H9 (cell line): ENCODE data around the gene HGS. TPM values are rescaled to one million over a fixed set of nuclear protein-coding genes. Genes with fewer than 3 reads are reported as not detected.

Experiments used
- DNase-seq: peaks from one replicate; pipeline ENCODE4 v3.0.0-alpha.2; 2017
- H2AFZ ChIP-seq: one replicate; pipeline ENCODE4 v1.6.1; 2013; ENCODE audit warnings: mild to moderate bottlenecking, low read length, control low read depth, moderate library complexity
- H2AK5ac ChIP-seq: 2 replicates; pipeline ENCODE4 v1.6.1; 2013; ENCODE audit warnings: low read length, control low read depth, mixed read lengths; ENCODE audit not compliant: insufficient read length
- H2BK120ac ChIP-seq: one replicate; pipeline ENCODE4 v1.6.1; 2013; ENCODE audit warnings: low read depth, mild to moderate bottlenecking, low read length, control low read depth, inconsistent platforms; ENCODE audit not compliant: poor library complexity, severe bottlenecking
- H2BK12ac ChIP-seq: 2 replicates; pipeline ENCODE4 v1.6.1; 2013; ENCODE audit warnings: low read length, control low read depth, mixed read lengths, low read depth; ENCODE audit not compliant: insufficient read length
- H2BK15ac ChIP-seq: 2 replicates; pipeline ENCODE4 v1.6.1; 2013; ENCODE audit warnings: low read depth, low read length, control low read depth
- H2BK20ac ChIP-seq: one replicate; pipeline ENCODE4 v1.6.1; 2013; ENCODE audit warnings: low read depth, mild to moderate bottlenecking, low read length, control low read depth, inconsistent platforms; ENCODE audit not compliant: poor library complexity, severe bottlenecking
- H2BK5ac ChIP-seq: 2 replicates; pipeline ENCODE4 v1.6.1; 2013; ENCODE audit warnings: low read length, control low read depth, mixed read lengths; ENCODE audit not compliant: insufficient read length
- H3K14ac ChIP-seq: 2 replicates; pipeline ENCODE4 v1.6.1; 2013; ENCODE audit warnings: low read length, control low read depth; ENCODE audit not compliant: insufficient read depth
- H3K18ac ChIP-seq: 2 replicates; pipeline ENCODE4 v1.6.1; 2013; ENCODE audit warnings: low read depth, mild to moderate bottlenecking, mixed read lengths, low read length, control low read depth; ENCODE audit not compliant: insufficient read length
- H3K23ac ChIP-seq: 2 replicates; pipeline ENCODE4 v1.6.1; 2013; ENCODE audit warnings: low read length, control low read depth, mixed read lengths, low read depth; ENCODE audit not compliant: insufficient read length
- H3K23me2 ChIP-seq: 2 replicates; pipeline ENCODE4 v1.6.1; 2013; ENCODE audit warnings: low read depth, mild to moderate bottlenecking, mixed read lengths, low read length, control low read depth; ENCODE audit not compliant: insufficient read length, poor library complexity, severe bottlenecking
- H3K27ac ChIP-seq: 2 replicates; pipeline ENCODE4 v1.5.1; 2013; ENCODE audit warnings: low read length, control low read depth, mixed read lengths, low read depth; ENCODE audit not compliant: insufficient read length
- H3K27me3 ChIP-seq: 2 replicates; pipeline ENCODE4 v1.6.1; 2013; ENCODE audit warnings: low read length, control low read depth, inconsistent platforms; ENCODE audit not compliant: insufficient read depth
- H3K4ac ChIP-seq: 2 replicates; pipeline ENCODE4 v1.6.1; 2013; ENCODE audit warnings: low read depth, mild to moderate bottlenecking, control low read depth, inconsistent platforms, low read length, moderate library complexity
- H3K4me1 ChIP-seq: 2 replicates; pipeline ENCODE4 v1.6.1; 2013; ENCODE audit warnings: low read length, control low read depth, inconsistent platforms; ENCODE audit not compliant: insufficient read depth
- H3K4me2 ChIP-seq: 2 replicates; pipeline ENCODE4 v1.6.1; 2013; ENCODE audit warnings: low read length, control low read depth, mixed read lengths; ENCODE audit not compliant: insufficient read length, insufficient read depth
- H3K56ac ChIP-seq: 2 replicates; pipeline ENCODE4 v1.6.1; 2013; ENCODE audit warnings: low read depth, mild to moderate bottlenecking, mixed read lengths, low read length, control low read depth; ENCODE audit not compliant: insufficient read length
- H3K79me1 ChIP-seq: 2 replicates; pipeline ENCODE4 v1.6.1; 2013; ENCODE audit warnings: low read depth, mild to moderate bottlenecking, moderate library complexity, low read length, control low read depth, inconsistent platforms; ENCODE audit not compliant: insufficient read depth, poor library complexity, severe bottlenecking
- H3K79me2 ChIP-seq: 2 replicates; pipeline ENCODE4 v1.6.1; 2013; ENCODE audit warnings: low read length, control low read depth, inconsistent platforms; ENCODE audit not compliant: insufficient read depth
- H3K9ac ChIP-seq: 2 replicates; pipeline ENCODE4 v1.6.1; 2013; ENCODE audit warnings: low read length, control low read depth, mixed read lengths; ENCODE audit not compliant: insufficient read length; ENCODE audit errors: extremely low read depth
- H3K9me3 ChIP-seq: one replicate; pipeline ENCODE4 v1.6.1; 2013; ENCODE audit warnings: low read depth, low read length, inconsistent platforms; ENCODE audit not compliant: control insufficient read depth
- H3T11ph ChIP-seq: one replicate; pipeline ENCODE4 v1.6.1; 2013; ENCODE audit warnings: mild to moderate bottlenecking, low read length, control low read depth, inconsistent platforms
- H4K20me1 ChIP-seq: one replicate; pipeline ENCODE4 v1.6.1; 2013; ENCODE audit not compliant: control insufficient read depth, insufficient read length, insufficient read depth
- H4K5ac ChIP-seq: 2 replicates; pipeline ENCODE4 v1.6.1; 2013; ENCODE audit warnings: low read depth, mild to moderate bottlenecking, mixed read lengths, low read length, control low read depth; ENCODE audit not compliant: insufficient read length
- H4K8ac ChIP-seq: replicated peaks from 2 replicates; pipeline ENCODE4 v1.6.1; 2013; ENCODE audit warnings: low read length, control low read depth, mixed read lengths, low read depth; ENCODE audit not compliant: insufficient read length
- H4K91ac ChIP-seq: 2 replicates; pipeline ENCODE4 v1.6.1; 2013; ENCODE audit warnings: low read depth, mild to moderate bottlenecking, moderate library complexity, mixed read lengths, low read length, control low read depth; ENCODE audit not compliant: insufficient read length
- H3K27ac Mint-ChIP-seq, 3 experiments: 2 replicates in 2 of 3; 3 replicates in 1 of 3; pipeline ENCODE4 v1.8.0; 2020 to 2021; ENCODE audit warnings: mixed read lengths in 3 of 3, mild to moderate bottlenecking in 1 of 3, moderate library complexity in 1 of 3
- H3K27me3 Mint-ChIP-seq: 2 replicates; pipeline ENCODE4 v1.8.0; 2021; ENCODE audit warnings: low read depth, mild to moderate bottlenecking, moderate library complexity, mixed read lengths
- H3K36me3 Mint-ChIP-seq, 3 experiments: 2 replicates in 2 of 3; 3 replicates in 1 of 3; pipeline ENCODE4 v1.8.0; 2020 to 2021; ENCODE audit warnings: low read depth in 3 of 3, mixed read lengths in 3 of 3; ENCODE audit not compliant: insufficient read depth in 1 of 3
- H3K4me1 Mint-ChIP-seq, 2 experiments: 2 replicates each; pipeline ENCODE4 v1.8.0; 2020; ENCODE audit warnings: mixed read lengths in 2 of 2
- H3K4me3 Mint-ChIP-seq, 2 experiments: 2 replicates in 1 of 2; 3 replicates in 1 of 2; pipeline ENCODE4 v1.8.0; 2020 to 2021; ENCODE audit warnings: mild to moderate bottlenecking in 2 of 2, mixed read lengths in 2 of 2, moderate library complexity in 1 of 2
- H3K9me3 Mint-ChIP-seq, 2 experiments: 2 replicates in 1 of 2; 3 replicates in 1 of 2; pipeline ENCODE4 v1.8.0; 2020; ENCODE audit warnings: mild to moderate bottlenecking in 2 of 2, mixed read lengths in 2 of 2, moderate library complexity in 1 of 2
- CTCF ChIP-seq: fragments of 200-600 bp; sonication (generic); conservative IDR thresholded peaks from 3 replicates; pipeline ENCODE4 v1.8.0; 2021; ENCODE audit warnings: antibody characterized with exemption, mild to moderate bottlenecking
- WGBS: extraction: QIAGEN DNeasy Blood & Tissue Kit; methylation state at CpG from one replicate; pipeline ENCODE4 v1.1.7; 2013; ENCODE audit warnings: missing lambda C conversion rate, low lambda C conversion rate, mixed read lengths; ENCODE audit not compliant: insufficient read length; ENCODE audit errors: extremely low coverage; 5-methylcytosine and 5-hydroxymethylcytosine counted together
- total RNA-seq: library from RNA; stranded (reverse); gene quantifications from 2 replicates; pipeline ENCODE4 v1.2.1, GENCODE V29; 2021

The HGS gene
- total RNA-seq, 1 experiment from 2014 or later = 106 TPM

GRCh38 chr17:81672954-81673353, 10.9 kb upstream of the HGS start:
- no peaks in the 10 kb centered on the region; the same call in 1 of the 2 replicates for H3K27me3 Mint-ChIP-seq
- Histone ChIP-seq H2BK12ac (no peak overlapping the region), H2BK5ac (no peak overlapping the region), H3K18ac (no peak overlapping the region), H2BK15ac (no peak overlapping the region), H3K4me1 (no peaks in the 10 kb centered on the region), H4K20me1 (no peaks in the 10 kb centered on the region), H3K56ac (no peak overlapping the region), H4K8ac (no peak overlapping the region), H3K27ac (no peak overlapping the region), H3K27me3 (no peaks in the 10 kb centered on the region), H2BK20ac (no peak overlapping the region), H3K23me2 (no peaks in the 10 kb centered on the region), H3K9me3 (no peaks in the 10 kb centered on the region), H2BK120ac (no peak overlapping the region), H4K5ac (no peak overlapping the region), H3K14ac (no peak overlapping the region), H3K9ac (no peak overlapping the region), H3K79me2 (peaks cover 4% of the 10 kb centered on the region; the same call in 1 of the 2 replicates), H2AK5ac (no peak overlapping the region), H2AFZ (no peak overlapping the region), H3K4me2 (no peak overlapping the region), H4K91ac (no peak overlapping the region), H3K4ac (no peak overlapping the region), H3K23ac (no peak overlapping the region), H3K79me1 (peaks cover 6% of the 10 kb centered on the region), H3T11ph (no peak overlapping the region)
- H3K4me1 Mint-ChIP-seq = peaks cover 4 to 6% of the 10 kb centered on the region in 2 experiments
- no peak overlapping the region for H3K27ac Mint-ChIP-seq
- H3K9me3 Mint-ChIP-seq = no peaks in the 10 kb centered on the region
- no peak overlapping the region for H3K4me3 Mint-ChIP-seq
- no peak for DNase-seq
- no CpG with 5 or more reads among the region's 16 CpGs for WGBS
- TF ChIP-seq CTCF = no peak
- H3K36me3 Mint-ChIP-seq = peaks cover 36 to 67% (median 63%) of the 10 kb centered on the region in 3 experiments; a peak in 6 of 7 replicates
